MM.1S (cell line): ENCODE results near the gene EWSR1.

Source experiments
- EZH2phosphoT487 ChIP-seq: fragments of 300-600 bp; sonication (generic); IDR thresholded peaks from 2 replicates; pipeline ENCODE4 v1.6.1; 2018; ENCODE audit warnings: antibody characterized with exemption, low read length
- TF ChIP-seq, protein P1 (sequence below): fragments of 300-600 bp; sonication (generic); IDR thresholded peaks from 2 replicates; pipeline ENCODE4 v1.5.1; 2016; ENCODE audit warnings: antibody characterized with exemption, low read length, mixed read lengths

DNA sequence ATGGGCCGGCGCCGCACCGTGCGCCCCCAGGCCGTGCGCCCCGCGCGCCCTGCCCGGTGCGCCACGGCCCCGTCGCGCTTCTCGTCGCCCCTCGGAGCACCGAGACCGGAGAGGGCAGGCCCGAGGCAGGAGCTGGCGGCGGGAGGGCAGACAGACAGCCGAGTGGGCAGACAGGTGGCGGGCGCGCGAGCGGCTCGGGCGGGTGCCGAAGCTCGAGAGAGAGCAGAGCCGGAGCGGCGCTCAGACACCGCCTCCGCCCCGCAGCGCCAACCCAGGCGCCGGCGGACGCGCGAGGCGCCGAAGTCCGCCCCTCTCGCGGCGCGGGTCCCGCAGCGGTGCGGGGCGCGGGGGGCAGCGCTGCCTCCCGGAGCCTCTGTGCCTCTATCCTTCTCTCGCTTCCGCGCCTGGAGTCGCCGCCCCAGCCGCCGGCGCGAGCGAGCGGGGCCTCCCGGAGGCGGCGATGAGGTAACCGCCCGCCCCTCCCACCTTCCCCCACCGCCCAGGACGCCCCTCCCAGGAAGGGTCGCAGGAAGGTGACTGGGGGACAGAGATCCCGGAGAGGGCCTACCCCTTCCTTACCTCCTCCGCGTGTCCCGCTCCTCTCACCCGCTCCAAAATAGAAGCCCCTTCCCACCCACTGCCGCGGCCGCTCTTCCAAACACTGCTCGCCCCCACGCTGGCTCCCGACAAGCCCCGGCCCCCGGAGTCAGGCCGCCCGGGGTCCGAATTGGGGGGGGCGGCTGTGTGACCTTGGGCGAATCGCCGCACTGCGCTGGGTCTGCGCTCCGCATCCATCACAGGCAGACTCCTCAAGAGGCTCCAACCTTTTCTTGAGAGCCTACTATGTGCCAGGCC is 47.4 kb downstream of the EWSR1 start, which contains the start of gene RASL10A:
- TF ChIP-seq, protein P1, sequence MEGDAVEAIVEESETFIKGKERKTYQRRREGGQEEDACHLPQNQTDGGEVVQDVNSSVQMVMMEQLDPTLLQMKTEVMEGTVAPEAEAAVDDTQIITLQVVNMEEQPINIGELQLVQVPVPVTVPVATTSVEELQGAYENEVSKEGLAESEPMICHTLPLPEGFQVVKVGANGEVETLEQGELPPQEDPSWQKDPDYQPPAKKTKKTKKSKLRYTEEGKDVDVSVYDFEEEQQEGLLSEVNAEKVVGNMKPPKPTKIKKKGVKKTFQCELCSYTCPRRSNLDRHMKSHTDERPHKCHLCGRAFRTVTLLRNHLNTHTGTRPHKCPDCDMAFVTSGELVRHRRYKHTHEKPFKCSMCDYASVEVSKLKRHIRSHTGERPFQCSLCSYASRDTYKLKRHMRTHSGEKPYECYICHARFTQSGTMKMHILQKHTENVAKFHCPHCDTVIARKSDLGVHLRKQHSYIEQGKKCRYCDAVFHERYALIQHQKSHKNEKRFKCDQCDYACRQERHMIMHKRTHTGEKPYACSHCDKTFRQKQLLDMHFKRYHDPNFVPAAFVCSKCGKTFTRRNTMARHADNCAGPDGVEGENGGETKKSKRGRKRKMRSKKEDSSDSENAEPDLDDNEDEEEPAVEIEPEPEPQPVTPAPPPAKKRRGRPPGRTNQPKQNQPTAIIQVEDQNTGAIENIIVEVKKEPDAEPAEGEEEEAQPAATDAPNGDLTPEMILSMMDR: no peak
- TF ChIP-seq EZH2phosphoT487: no peak
